ENCODE data around the gene CPNE2.

- no peak for TF ChIP-seq REST (IDR thresholded peaks at IDR 0.05; ENCODE audit: insufficient read depth in 1 of 2, low read depth in 2 of 2, low read length in 2 of 2)
- TF ChIP-seq POLR2AphosphoS5 (IDR thresholded peaks at IDR 0.05; ENCODE audit: low read depth, low read length): no peak
- TF ChIP-seq SIN3A (IDR thresholded peaks at IDR 0.05; ENCODE audit: borderline replicate concordance, insufficient read depth, low read length): no peak
- TF ChIP-seq TAF1 (IDR thresholded peaks at IDR 0.05; ENCODE audit: borderline replicate concordance, insufficient read depth, low read length): no peak
- TF ChIP-seq FOXP2 (optimal IDR thresholded peaks at IDR 0.05; ENCODE audit: borderline replicate concordance, extremely low read depth, extremely low read length, insufficient read depth): no peak
Observed at GRCh38 chr16:57159447-57159846, 67.1 kb downstream of the CPNE2 start.

All from PFSK-1 (cell line).